Spleen (tissue), 7 donors: Measurements from ENCODE around the gene APOL4.

ENCODE experiments used
- CTCF ChIP-seq, 11 experiments: fragments of 200-600 bp in 7 of 11; fragments of 450-650 bp in 4 of 11; sonication (generic) in 4 of 11; IDR thresholded peaks in 8 of 11; conservative IDR thresholded peaks in 3 of 11; 1 replicate in 7 of 11; 2 replicates in 4 of 11; pipeline versions ENCODE4 v1.4.0 to v1.8.0; 2016 to 2021; ENCODE audit warnings: antibody characterized with exemption in 11 of 11, inconsistent platforms in 4 of 11, mild to moderate bottlenecking in 1 of 11
- POLR2A ChIP-seq, 3 donors: fragments of 450-650 bp; IDR thresholded peaks; one replicate each; pipeline ENCODE4 v1.5.1; 2017; ENCODE audit warnings: antibody characterized with exemption in 3 of 3, mild to moderate bottlenecking in 1 of 3
- POLR2AphosphoS5 ChIP-seq, 3 donors: sonication (generic); formaldehyde crosslinking; IDR thresholded peaks; one replicate each; pipeline ENCODE4 v1.5.1; 2017; ENCODE audit warnings: antibody characterized with exemption in 3 of 3
- donor health status: DM: no; HTN: no; CAD: no; lungs with moderate emphysema.
- donor health status: DM: no; HTN: no; CAD: no.
- donor health status: DM: no; HTN: no; CAD: no.

GRCh38 chr22:36143956-36144355 is 57.7 kb downstream of the APOL4 start:
- no peak for TF ChIP-seq CTCF (IDR thresholded peaks at IDR 0.05 in 8 of 11, conservative IDR thresholded peaks at IDR 0.05 in 3 of 11)
- TF ChIP-seq POLR2AphosphoS5 (IDR thresholded peaks at IDR 0.05) = no peak
- TF ChIP-seq POLR2A (IDR thresholded peaks at IDR 0.05) = no peak
